T47D (cell line): ENCODE measurements around the gene CDX1.

Source experiments
- DNase-seq, 2 experiments: peaks; one replicate each; pipeline versions ENCODE4 v3.0.0 to v3.0.0-alpha.2; 2011 to 2012; ENCODE audit warnings: low read depth in 1 of 2, low spot score in 1 of 2
- JUND ChIP-seq: IDR thresholded peaks from 2 replicates; pipeline ENCODE4 v1.6.1; 2012; ENCODE audit warnings: low read depth
- in situ Hi-C: cut with HindIII; loops from 2 replicates; pipeline ENCODE4 v1.10.0; 2016; ENCODE audit warnings: low sequenced_read_pairs, low pct_unique_long_range_greater_than_20kb

Gene CDX1

DNA sequence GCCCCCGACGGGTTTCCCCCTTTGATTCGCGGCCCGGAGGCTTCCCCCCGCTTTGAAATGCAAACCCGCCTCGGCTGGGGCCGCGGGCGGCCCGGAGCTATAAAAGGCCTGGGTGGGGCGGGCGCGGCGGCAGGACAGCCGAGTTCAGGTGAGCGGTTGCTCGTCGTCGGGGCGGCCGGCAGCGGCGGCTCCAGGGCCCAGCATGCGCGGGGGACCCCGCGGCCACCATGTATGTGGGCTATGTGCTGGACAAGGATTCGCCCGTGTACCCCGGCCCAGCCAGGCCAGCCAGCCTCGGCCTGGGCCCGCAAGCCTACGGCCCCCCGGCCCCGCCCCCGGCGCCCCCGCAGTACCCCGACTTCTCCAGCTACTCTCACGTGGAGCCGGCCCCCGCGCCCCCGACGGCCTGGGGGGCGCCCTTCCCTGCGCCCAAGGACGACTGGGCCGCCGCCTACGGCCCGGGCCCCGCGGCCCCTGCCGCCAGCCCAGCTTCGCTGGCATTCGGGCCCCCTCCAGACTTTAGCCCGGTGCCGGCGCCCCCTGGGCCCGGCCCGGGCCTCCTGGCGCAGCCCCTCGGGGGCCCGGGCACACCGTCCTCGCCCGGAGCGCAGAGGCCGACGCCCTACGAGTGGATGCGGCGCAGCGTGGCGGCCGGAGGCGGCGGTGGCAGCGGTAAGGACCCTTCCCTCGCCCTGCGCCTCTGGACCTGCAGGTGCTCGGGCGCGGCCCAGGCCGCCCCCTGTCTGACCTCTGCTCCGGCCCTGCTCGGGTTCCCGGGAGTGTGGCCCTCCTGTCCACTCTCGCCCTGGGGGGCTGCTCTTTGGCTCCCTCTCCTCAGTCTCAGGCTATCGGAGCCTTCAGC, at the start of gene CDX1:
Gene CDX1 (plus strand): TSS at position 129 of the 862 bp plus-strand sequence. CDS start 99 bp downstream, at position 228.
- no peak for DNase-seq
- in situ Hi-C loops = no loop called here
- TF ChIP-seq JUND = no peak

DNA sequence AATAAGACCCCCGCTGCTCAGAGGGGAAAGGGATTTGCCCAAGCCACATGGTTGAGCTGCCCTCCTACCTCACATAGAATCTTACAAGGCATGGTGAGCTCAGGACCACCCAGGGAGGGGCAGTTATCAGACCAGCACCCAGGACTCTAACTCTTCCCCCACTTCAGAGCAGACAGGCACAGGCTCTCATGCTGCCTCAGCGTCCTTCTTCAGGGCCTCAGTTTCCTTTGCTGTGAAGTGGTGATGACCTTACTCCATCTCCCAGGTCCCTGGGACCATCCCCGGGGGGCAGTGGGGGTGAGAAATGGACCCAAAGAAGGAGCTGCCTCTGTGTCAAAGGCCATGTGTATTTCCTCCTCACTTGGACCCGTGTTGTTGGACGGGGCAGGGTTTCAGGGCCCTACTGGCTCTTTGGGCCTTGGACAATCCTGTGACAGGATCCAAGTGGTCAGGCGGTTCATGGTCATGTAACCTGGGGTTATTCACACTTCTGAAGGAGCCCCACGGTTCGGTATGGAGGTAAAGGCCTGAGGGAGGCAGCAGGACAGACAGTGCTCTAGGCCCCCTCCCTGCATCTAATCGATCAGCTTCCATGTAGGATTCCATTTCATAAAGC, 48.5 kb upstream of the CDX1 start:
- DNase-seq = no peak
- TF ChIP-seq JUND = no peak
- in situ Hi-C loops = no loop called here

GRCh38 chr5:150118561-150119229, 47.9 kb upstream of the CDX1 start:
- in situ Hi-C loops = no loop called here
- no peak for DNase-seq

GRCh38 chr5:150119421-150120061, 47.0 kb upstream of the CDX1 start:
- DNase-seq = no peak
- no peak for TF ChIP-seq JUND
- in situ Hi-C loops = no loop called here

More at GRCh38 chr5:150118561-150119229, 47.9 kb upstream of the CDX1 start:
- TF ChIP-seq JUND = no peak

DNA sequence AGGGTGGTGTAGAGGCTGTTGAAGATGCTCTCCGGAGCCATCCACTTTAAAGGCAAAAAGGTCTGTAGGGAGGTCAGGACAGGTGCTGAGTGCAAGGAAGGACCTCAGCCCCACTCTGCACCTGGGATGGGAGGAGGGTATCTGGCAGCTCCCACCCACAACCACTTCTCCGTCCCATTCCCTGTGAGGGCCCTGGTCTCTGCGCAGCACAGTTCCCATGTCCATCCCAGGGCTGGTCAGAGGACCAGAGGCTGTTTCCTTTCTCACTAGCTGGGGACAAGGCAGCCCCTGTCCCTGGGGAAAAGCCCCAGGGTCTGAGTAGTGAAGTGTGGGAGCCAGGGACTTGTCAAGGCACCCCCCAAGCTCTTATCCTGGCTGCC, 46.5 kb upstream of the CDX1 start:
- in situ Hi-C loops = no loop called here
- no peak for TF ChIP-seq JUND

GRCh38 chr5:150120617-150121447, 45.7 kb upstream of the CDX1 start:
- no peak for DNase-seq
- TF ChIP-seq JUND = no peak
- in situ Hi-C loops = no loop called here

More for the DNA sequence above, 46.5 kb upstream of the CDX1 start:
- no peak for DNase-seq

GRCh38 chr5:150121448-150122157, 45.0 kb upstream of the CDX1 start:
- in situ Hi-C loops = no loop called here
- no peak for TF ChIP-seq JUND
- no peak for DNase-seq

GRCh38 chr5:150122158-150122510, 44.4 kb upstream of the CDX1 start:
- no peak for TF ChIP-seq JUND
- in situ Hi-C loops = no loop called here
- DNase-seq = peak; percentile 33 to 52

- TF ChIP-seq JUND = no peak
- DNase-seq = no peak
- in situ Hi-C loops = no loop called here
Measured at GRCh38 chr5:150122536-150123481, 43.8 kb upstream of the CDX1 start.

- no peak for TF ChIP-seq JUND
- DNase-seq = no peak
- in situ Hi-C loops = no loop called here
Measured at GRCh38 chr5:150123542-150123941, 43.0 kb upstream of the CDX1 start.
